Fibroblast of lung (primary cell): ENCODE results near the gene ADD3.

Source experiments
- EZH2 ChIP-seq: IDR thresholded peaks from 2 replicates; pipeline ENCODE4 v1.5.1; 2012; ENCODE audit warnings: low read length, control low read depth, mild to moderate bottlenecking; ENCODE audit errors: missing control alignments
- TF ChIP-seq, protein P1 (sequence below), 2 donors: IDR thresholded peaks in 1 of 2; conservative IDR thresholded peaks in 1 of 2; 1 replicate in 1 of 2; 2 replicates in 1 of 2; pipeline ENCODE4 v1.5.1; 2011 to 2012; ENCODE audit warnings: low read length in 2 of 2, control low read depth in 1 of 2, inconsistent platforms in 1 of 2, low read depth in 1 of 2, mild to moderate bottlenecking in 1 of 2

DNA sequence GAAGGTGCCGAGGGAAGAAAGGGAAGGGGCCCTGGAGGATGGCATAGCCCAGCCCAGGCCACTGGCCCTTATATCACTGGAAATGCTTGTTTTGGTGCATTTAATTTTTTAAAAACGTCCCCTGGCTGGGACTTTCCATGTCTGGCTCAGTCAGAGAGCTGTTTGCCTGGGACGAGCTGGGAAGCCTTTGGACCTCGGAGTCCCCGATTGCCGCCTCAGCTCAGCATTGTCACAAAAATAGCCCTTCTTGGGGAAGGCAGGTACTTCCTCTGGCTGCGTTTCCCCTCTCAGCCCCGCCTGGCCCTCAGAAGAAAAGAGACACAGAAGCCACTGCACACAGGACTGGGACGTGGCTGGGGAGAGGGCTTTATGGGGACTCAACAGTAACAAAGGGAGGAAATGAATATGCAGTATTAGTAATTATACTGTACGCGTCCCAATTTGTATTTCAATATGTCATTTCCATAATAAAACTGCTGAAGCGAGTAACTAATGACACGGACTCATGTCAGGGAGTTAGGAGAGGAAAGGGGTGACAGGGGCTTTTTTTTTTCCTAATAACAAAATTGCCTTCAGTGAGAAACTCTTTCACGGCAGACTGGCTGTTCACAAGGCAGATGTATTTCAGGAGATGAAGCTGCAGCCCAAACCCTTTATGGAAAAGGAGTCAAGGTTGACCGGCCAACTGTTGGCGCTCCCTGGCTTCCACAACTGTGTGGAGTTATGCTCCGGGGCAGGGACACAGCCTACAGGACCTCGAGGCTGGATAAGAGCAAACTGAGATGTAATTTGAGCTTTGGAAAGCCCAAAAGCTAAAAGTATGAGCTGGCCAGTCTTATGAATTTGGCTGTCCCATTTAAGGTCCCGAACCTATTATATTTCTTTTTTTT is 168.6 kb downstream of the ADD3 start:
- TF ChIP-seq, protein P1, sequence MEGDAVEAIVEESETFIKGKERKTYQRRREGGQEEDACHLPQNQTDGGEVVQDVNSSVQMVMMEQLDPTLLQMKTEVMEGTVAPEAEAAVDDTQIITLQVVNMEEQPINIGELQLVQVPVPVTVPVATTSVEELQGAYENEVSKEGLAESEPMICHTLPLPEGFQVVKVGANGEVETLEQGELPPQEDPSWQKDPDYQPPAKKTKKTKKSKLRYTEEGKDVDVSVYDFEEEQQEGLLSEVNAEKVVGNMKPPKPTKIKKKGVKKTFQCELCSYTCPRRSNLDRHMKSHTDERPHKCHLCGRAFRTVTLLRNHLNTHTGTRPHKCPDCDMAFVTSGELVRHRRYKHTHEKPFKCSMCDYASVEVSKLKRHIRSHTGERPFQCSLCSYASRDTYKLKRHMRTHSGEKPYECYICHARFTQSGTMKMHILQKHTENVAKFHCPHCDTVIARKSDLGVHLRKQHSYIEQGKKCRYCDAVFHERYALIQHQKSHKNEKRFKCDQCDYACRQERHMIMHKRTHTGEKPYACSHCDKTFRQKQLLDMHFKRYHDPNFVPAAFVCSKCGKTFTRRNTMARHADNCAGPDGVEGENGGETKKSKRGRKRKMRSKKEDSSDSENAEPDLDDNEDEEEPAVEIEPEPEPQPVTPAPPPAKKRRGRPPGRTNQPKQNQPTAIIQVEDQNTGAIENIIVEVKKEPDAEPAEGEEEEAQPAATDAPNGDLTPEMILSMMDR (conservative IDR thresholded peaks at IDR 0.05 in 1 of 2, IDR thresholded peaks at IDR 0.05 in 1 of 2; ENCODE audit: low read depth in 1 of 2, low read length in 2 of 2) = no peak
- TF ChIP-seq EZH2 = no peak
